AG09319 (cell line): ENCODE measurements around the gene FZR1.

Experiments used
- DNase-seq: peaks from one replicate; pipeline ENCODE4 v3.0.0-alpha.2; 2010; ENCODE audit warnings: low read depth; ENCODE audit errors: extremely low read depth
- TF ChIP-seq, protein P1 (sequence below): IDR thresholded peaks from 2 replicates; pipeline ENCODE4 v1.5.1; 2011; ENCODE audit warnings: low read depth, mild to moderate bottlenecking, inconsistent platforms, low read length, moderate library complexity

FZR1 gene

DNA sequence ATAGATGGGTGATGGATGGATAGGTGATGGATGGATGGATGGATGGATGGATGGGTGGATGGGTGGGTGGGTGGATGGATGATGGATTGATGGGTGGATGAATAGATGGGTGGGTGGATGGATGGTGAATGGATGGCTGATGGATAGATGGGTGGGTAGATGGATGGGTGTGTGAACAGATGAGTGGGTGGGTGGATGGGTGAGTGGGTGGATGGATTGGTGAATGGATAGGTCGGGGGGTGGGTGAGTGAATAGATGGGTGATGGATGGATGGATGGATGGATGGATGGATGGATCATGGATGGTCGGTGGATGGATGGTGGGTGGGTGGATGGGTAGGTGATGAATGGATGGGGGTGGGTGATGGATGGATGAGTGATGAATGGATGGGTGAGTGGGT, 29.3 kb upstream of the FZR1 start:
- no peak for DNase-seq
- TF ChIP-seq, protein P1, sequence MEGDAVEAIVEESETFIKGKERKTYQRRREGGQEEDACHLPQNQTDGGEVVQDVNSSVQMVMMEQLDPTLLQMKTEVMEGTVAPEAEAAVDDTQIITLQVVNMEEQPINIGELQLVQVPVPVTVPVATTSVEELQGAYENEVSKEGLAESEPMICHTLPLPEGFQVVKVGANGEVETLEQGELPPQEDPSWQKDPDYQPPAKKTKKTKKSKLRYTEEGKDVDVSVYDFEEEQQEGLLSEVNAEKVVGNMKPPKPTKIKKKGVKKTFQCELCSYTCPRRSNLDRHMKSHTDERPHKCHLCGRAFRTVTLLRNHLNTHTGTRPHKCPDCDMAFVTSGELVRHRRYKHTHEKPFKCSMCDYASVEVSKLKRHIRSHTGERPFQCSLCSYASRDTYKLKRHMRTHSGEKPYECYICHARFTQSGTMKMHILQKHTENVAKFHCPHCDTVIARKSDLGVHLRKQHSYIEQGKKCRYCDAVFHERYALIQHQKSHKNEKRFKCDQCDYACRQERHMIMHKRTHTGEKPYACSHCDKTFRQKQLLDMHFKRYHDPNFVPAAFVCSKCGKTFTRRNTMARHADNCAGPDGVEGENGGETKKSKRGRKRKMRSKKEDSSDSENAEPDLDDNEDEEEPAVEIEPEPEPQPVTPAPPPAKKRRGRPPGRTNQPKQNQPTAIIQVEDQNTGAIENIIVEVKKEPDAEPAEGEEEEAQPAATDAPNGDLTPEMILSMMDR: no peak

DNA sequence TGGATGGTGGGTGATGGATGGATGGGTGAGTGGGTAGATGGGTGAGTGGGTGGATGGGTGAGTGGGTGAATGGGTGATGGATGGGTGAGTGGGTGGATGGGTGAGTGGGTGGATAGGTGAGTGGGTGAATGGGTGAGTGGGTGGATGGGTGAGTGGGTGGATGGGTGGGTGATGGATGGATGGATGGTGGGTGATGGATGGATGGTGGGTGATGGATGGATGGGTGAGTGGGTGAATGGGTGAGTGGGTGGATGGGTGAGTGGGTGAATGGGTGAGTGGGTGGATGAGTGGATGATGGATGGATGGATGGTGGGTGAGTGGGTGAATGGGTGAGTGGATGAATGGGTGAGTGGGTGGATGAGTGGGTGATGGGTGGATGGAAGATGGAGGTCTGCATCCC, 28.6 kb upstream of the FZR1 start:
- TF ChIP-seq, protein P1: no peak
- DNase-seq: no peak

DNA sequence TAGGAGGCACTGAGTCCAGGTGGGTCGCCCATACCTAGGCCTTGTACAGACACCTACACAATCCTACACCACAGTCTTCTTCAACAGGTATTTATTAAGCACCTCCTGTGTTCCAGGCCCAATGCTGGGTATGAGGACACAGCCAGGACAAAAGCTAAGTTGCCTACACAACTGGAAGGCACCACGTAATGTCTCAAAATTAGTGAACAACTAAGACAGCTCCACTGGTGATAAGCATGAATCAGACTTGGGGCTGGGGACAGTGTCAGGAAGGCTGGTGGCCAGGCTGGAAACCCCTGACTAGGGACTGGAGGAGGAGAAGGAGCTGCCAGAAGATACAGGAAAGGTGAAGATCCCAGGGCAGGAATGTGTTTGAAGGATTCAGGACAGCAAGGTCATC, 28.2 kb upstream of the FZR1 start:
- TF ChIP-seq, protein P1: no peak
- DNase-seq: no peak

DNA sequence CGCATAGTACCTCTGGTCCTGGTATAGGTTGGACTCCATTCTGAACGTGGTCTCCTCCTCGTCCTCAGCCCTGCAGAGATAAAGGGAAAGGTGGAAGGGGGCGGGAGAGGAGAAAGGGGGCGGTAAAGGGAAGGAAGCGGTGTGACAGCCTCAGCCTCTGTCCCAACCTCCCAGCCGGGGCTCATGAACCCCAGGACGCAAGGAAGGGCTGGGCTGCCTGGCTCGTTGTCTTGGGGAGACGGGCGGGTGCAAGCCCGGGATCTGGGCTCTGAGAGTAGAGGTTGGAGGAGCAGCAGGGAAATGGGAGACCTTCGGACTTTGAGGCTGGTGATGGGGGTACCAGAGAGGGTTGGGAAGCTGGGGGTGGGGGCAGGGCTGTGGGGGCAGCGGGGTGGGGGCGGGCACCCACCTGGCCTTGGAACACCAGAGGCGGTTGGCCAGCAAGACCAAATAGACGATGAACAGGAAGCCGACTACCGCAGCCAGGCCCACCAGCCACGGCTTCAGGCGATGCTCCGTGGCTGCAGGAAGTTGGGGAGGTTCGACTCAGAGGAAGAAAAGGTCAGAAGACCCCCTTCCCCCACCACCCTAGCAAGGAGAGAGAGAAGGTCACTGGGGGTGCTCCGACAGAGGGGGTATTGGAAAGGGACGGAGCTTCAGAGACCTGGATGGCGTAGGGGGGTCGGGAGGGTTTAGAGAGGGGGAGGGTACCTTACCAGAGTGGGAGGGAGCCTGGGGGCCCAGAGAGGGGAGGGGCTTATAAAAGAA, 27.5 kb upstream of the FZR1 start:
- no peak for DNase-seq
- TF ChIP-seq, protein P1: no peak

DNA sequence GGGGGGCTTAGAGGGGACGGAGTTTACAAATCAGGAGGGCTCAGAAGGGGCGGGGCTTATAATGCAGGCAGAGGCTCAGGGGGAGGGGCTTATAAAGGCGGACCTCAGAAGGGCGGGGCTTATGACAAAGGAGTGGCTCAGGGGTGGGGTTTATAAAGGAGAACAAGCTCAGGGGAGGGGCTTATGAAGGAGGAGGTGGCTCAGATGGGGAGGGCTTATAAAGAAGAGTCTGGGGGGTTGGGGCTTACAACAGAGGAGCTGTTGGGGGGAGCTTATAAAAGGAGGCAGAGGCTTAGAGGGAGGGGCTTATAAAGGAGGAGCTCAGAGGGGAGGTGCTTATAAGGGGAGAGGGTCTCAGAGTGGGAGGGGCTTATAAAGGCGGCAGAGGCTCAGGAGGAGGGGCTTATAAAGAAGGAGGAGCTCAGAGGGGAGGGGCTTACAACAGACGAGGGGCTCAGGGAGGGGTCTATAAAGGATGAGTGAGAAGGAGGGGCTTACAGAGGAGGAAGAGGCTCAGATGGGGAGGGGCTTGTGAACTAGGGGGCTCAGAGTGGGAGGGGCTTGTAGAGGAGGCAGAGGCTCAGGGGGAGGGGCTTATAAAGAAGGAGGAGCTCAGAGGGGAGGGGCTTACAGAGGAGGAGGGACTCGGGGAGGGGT, 26.8 kb upstream of the FZR1 start:
- TF ChIP-seq, protein P1: no peak
- DNase-seq: no peak

DNA sequence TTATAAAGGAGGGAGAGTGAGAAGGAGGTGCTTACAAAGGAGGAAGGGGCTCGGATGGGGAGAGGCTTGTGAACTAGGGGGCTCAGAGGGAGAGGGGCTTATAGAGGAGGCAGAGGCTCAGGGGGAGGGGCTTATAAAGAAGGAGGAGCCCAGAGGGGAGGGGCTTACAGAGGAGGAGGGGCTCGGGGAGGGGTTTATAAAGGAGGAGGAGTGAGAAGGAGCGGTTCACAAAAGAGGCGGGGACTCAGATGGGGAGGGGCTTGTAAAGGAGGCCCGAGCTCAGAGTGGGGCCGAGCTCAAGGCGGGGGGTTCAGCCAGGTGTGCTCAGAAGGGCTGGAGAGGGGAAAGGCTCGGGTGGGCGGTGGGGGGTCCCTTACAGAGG, 26.3 kb upstream of the FZR1 start:
- TF ChIP-seq, protein P1: no peak
- no peak for DNase-seq

DNA sequence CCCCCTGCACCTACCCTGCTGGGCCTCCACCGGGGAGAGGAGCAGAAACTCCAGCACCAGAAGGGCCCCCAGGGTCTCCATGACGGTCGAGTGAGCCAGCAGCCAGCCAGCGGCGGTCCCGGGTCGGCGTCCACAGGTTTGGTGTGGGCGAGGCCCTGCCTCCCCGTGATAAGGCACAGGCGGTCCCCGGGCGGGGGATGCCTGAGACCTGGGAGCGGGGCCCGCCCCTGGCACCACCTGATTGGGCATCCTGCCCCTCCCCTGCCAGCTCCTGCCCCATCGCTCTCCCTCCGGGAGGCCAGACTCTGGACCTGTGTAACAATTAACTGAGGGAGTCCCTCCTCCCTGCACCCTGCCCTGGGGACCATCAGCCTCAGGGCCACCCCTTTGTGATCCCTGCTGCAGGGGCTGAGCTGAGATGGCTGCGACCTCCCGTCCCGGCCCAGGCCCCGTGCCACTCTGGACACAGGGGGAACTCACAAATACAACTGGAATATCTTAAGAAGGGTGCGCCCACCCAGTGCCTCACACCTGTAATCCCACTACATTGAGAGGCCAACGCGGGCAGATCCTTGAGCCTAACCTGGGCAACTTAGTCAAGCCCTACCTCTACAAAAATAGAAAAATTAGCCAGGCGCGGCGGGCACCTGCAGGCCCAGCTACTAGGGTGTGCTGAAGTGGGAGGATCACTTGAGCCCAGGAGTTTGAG, 25.6 kb upstream of the FZR1 start, which contains the start of gene SMIM24:
TSS of gene SMIM24 (minus strand) at position 143 of the 709 bp plus-strand sequence. CDS start at position 81, 62 bp downstream.
- TF ChIP-seq, protein P1: no peak
- DNase-seq: no peak
